GM10847 (cell line): ENCODE measurements around the gene UROC1.

Experiments used
- POLR2A ChIP-seq: IDR thresholded peaks from 2 replicates; pipeline ENCODE4 v1.6.1; 2011; ENCODE audit not compliant: insufficient read length; ENCODE audit errors: extremely low read depth

Gene UROC1

GRCh38 chr3:126434931-126435411 lies 82.6 kb downstream of the UROC1 start:
- TF ChIP-seq POLR2A = no peak

- no peak for TF ChIP-seq POLR2A
These were observed 83.3 kb downstream of the UROC1 start for GRCh38 chr3:126434264-126434590.

- TF ChIP-seq POLR2A = no peak
These were observed 83.9 kb downstream of the UROC1 start for GRCh38 chr3:126433496-126434263.

- no peak for TF ChIP-seq POLR2A
These were observed 84.5 kb downstream of the UROC1 start for GRCh38 chr3:126433105-126433430.

GRCh38 chr3:126432361-126433104 lies 85.0 kb downstream of the UROC1 start:
- TF ChIP-seq POLR2A = no peak
